ENCODE results near the gene BARHL1. TPM values are rescaled to one million over a fixed set of nuclear protein-coding genes. Genes with fewer than 3 reads are reported as not detected.

Gene BARHL1
- total and polyA plus RNA-seq, 2 donors (not counting 3 experiments of a cell fraction or from before 2014, with no cell fraction given) = not detected

- intact Hi-C loops (cut with micrococcal nuclease) (no loop called here), dilution Hi-C loops (cut with MboI; ENCODE audit: extremely low pct_ligation_motif_present, low sequenced_read_pairs) (no loop called here)
- Histone ChIP-seq H2AFZ (ENCODE audit: low read depth, low read length) (no peak overlapping the region), H3K79me2 (ENCODE audit: control insufficient read depth, insufficient read depth, low read length) (no peaks in the 10 kb centered on the region), H3K27me3 (ENCODE audit: control insufficient read depth in 2 of 2, insufficient read depth in 2 of 2, low read length in 2 of 2) (peaks cover 74 to 78% of the 10 kb centered on the region in 2 experiments), H4K20me1 (replicated peaks; ENCODE audit: control insufficient read depth, extremely low read depth, insufficient read depth, low read length) (no peaks in the 10 kb centered on the region), H3K4me1 (ENCODE audit: control insufficient read depth, extremely low read depth, insufficient read depth, low read length) (no peaks in the 10 kb centered on the region), H3K9ac (replicated peaks; ENCODE audit: extremely low read depth, insufficient read depth, low read length) (no peak overlapping the region), H3K9me1 (replicated peaks; ENCODE audit: control insufficient read depth, extremely low read depth, insufficient read depth, low read length) (no peaks in the 10 kb centered on the region), H3K9me3 (replicated peaks; ENCODE audit: control insufficient read depth, insufficient read depth, low read length) (no peaks in the 10 kb centered on the region), H3K36me3 (ENCODE audit: control insufficient read depth in 2 of 2, extremely low read depth in 1 of 2, insufficient read depth in 2 of 2, low read length in 2 of 2) (peaks cover 0 to 2% of the 10 kb centered on the region in 2 experiments), H3K27ac (ENCODE audit: insufficient read depth, low read depth, low read length) (no peak overlapping the region), H3K4me3 (replicated peaks in 1 of 3; ENCODE audit: insufficient read depth in 1 of 3, low read depth in 1 of 3, low read length in 3 of 3) (no peak overlapping the region), H3K4me2 (ENCODE audit: insufficient read depth, low read length) (no peak overlapping the region)
- ChIA-PET CTCF (interaction anchor here (2.1 kb wide), 1 partner anchor 82 kb away, joined by 4 read pairs; no protein-coding TSS in a partner anchor), POLR2A (no interaction called here)
- FAIRE-seq (no peak), DNase-seq (ENCODE audit: low read depth, low spot score) (no peak)
- BruUV-seq (replicated peaks) = no TSS peak
- no peak for TF ChIP-seq FOS (IDR thresholded peaks at IDR 0.05; ENCODE audit: borderline replicate concordance, insufficient read depth, low read length)
- TF ChIP-seq JUN (IDR thresholded peaks at IDR 0.05; ENCODE audit: borderline replicate concordance, insufficient read depth, insufficient read length, low read depth) = no peak
- no peak for TF ChIP-seq POLR2AphosphoS5 (IDR thresholded peaks at IDR 0.05; ENCODE audit: insufficient read depth, low read depth, low read length)
- no peak for TF ChIP-seq POLR2A (IDR thresholded peaks at IDR 0.05; ENCODE audit: low read depth, low read length)
- no peak for TF ChIP-seq MYC (IDR thresholded peaks at IDR 0.05; ENCODE audit: low read depth, low read length)
- TF ChIP-seq GATA2 (IDR thresholded peaks at IDR 0.05; ENCODE audit: insufficient read depth, insufficient read length, low read depth, low read length) = no peak
- TF ChIP-seq CTCF (IDR thresholded peaks at IDR 0.05; ENCODE audit: extremely low read depth in 1 of 2, insufficient read depth in 1 of 2, low read depth in 1 of 2, low read length in 2 of 2) = no peak
- TF ChIP-seq EZH2 (IDR thresholded peaks at IDR 0.05; ENCODE audit: borderline replicate concordance, low read depth, low read length, severe bottlenecking) = peak; percentile 92
Observed at GRCh38 chr9:132589148-132590036, 7.0 kb downstream of the BARHL1 start.

All from endothelial cell of umbilical vein (primary cell).